Measurements from ENCODE around the gene TGIF1. TPM values are rescaled to one million over a fixed set of nuclear protein-coding genes. Genes with fewer than 3 reads are reported as not detected.

The TGIF1 gene
- total and polyA plus RNA-seq, 10 of the 15 experiments (the other 5 are each of a cell fraction or from before 2014, with no cell fraction given) = 1.8 to 8.5 (median 6.4) TPM

DNA sequence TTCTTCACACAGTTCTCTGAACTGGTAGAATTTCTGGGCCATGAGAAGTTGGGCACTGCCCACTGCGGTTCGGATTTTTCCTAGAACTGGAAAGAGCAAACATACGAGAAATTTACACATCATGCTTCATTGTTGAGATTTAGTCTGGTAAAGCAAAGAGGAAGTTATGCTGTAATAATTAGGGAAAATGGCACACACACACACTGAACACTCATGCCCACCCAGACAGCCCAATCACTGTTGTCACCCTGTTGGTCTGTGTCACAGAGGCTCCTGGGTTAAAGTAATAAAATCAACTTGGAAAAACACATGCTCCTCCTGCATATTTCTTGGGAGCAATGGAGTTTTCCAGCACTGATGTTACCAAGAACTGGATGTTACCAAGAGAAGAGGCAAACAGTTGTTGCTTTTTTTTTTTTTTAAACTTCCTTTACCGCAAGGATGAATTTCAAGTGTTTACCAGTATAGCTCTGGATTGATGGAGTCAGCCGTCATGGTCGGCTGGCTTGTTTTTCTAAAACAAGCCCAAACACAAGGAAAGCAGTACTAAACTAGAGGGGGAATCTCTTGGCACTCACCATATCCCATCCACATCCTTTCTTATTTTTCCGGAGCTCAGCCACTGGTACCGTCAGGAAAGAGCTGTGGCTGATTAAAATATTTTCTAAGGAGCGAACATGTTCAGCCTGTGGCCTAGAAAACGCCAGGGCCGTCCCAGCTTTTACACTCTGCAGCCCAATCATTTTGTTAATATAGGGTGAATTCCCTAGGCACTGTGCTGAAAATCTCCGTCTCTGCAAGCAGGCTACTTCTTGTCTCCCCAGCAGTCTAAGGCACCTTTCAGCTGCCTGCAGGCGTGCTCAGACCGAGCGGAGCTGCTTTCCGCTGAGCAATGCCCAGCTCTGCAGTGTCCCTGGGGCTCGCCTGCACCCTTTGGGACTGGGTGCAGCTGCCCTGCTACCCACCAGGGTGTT, 58.9 kb downstream of the TGIF1 start (continued):
- TF ChIP-seq, protein P1, sequence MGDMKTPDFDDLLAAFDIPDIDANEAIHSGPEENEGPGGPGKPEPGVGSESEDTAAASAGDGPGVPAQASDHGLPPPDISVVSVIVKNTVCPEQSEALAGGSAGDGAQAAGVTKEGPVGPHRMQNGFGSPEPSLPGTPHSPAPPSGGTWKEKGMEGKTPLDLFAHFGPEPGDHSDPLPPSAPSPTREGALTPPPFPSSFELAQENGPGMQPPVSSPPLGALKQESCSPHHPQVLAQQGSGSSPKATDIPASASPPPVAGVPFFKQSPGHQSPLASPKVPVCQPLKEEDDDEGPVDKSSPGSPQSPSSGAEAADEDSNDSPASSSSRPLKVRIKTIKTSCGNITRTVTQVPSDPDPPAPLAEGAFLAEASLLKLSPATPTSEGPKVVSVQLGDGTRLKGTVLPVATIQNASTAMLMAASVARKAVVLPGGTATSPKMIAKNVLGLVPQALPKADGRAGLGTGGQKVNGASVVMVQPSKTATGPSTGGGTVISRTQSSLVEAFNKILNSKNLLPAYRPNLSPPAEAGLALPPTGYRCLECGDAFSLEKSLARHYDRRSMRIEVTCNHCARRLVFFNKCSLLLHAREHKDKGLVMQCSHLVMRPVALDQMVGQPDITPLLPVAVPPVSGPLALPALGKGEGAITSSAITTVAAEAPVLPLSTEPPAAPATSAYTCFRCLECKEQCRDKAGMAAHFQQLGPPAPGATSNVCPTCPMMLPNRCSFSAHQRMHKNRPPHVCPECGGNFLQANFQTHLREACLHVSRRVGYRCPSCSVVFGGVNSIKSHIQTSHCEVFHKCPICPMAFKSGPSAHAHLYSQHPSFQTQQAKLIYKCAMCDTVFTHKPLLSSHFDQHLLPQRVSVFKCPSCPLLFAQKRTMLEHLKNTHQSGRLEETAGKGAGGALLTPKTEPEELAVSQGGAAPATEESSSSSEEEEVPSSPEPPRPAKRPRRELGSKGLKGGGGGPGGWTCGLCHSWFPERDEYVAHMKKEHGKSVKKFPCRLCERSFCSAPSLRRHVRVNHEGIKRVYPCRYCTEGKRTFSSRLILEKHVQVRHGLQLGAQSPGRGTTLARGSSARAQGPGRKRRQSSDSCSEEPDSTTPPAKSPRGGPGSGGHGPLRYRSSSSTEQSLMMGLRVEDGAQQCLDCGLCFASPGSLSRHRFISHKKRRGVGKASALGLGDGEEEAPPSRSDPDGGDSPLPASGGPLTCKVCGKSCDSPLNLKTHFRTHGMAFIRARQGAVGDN (IDR thresholded peaks at IDR 0.05) = no peak
- TF ChIP-seq ZSCAN29 (IDR thresholded peaks at IDR 0.05) = no peak
- TF ChIP-seq FOS (IDR thresholded peaks at IDR 0.05; ENCODE audit: borderline replicate concordance, extremely low read depth, insufficient read length) = no peak
- no peak for TF ChIP-seq YBX1 (IDR thresholded peaks at IDR 0.05)
- no peak for TF ChIP-seq CEBPB (IDR thresholded peaks at IDR 0.05; ENCODE audit: borderline replicate concordance in 1 of 2, low read depth in 2 of 2, low read length in 2 of 2)
- TF ChIP-seq PAX5 (IDR thresholded peaks at IDR 0.05; ENCODE audit: borderline replicate concordance, low read depth, low read length) = no peak

Other genes with a start within 250 kb of the TGIF1 start
- gene MYOM1, start 230.2 kb upstream of the TGIF1 start, total RNA-seq (2014; rRNA removed) = 0.49 and 0.62 TPM in 2 replicates
- 0.55 and 0.76 TPM in 2 replicates for gene MYOM1, start 230.2 kb upstream of the TGIF1 start, total RNA-seq (2014; rRNA removed; fragmentation: Illumina TruSeq; extraction: Trizol)
- gene MYOM1, start 230.2 kb upstream of the TGIF1 start, total RNA-seq (2021) = 1.0 and 1.1 TPM in 2 replicates
- 0.27 and 0.53 TPM in 2 replicates for gene MYOM1, start 230.2 kb upstream of the TGIF1 start, polyA plus RNA-seq (2011; rRNA removed)
- gene MYOM1, start 230.2 kb upstream of the TGIF1 start, polyA plus RNA-seq (2014; fragmentation: Illumina TruSeq; extraction: Trizol) = 0.43 and 0.54 TPM in 2 replicates
- gene MYOM1, start 230.2 kb upstream of the TGIF1 start, polyA plus RNA-seq (2014; fragmentation: Nextera tagmentation; extraction: Ambion mirVana) = under 1 TPM; 0.06 to 0.11 TPM
- gene MYOM1, start 230.2 kb upstream of the TGIF1 start, polyA plus RNA-seq (2014; rRNA removed) = 0.60 and 1.4 TPM in 2 replicates
- under 1 TPM; 0.51 to 0.62 TPM for gene MYOM1, start 230.2 kb upstream of the TGIF1 start, polyA plus RNA-seq (2016; fragmentation: Nextera tagmentation; extraction: Ambion mirVana)
- gene MYL12A, start 202.4 kb upstream of the TGIF1 start, total RNA-seq (2014; rRNA removed) = 861 and 946 TPM in 2 replicates
- 987 and 1,035 TPM in 2 replicates for gene MYL12A, start 202.4 kb upstream of the TGIF1 start, total RNA-seq (2014; rRNA removed; fragmentation: Illumina TruSeq; extraction: Trizol)
- 488 and 498 TPM in 2 replicates for gene MYL12A, start 202.4 kb upstream of the TGIF1 start, total RNA-seq (2021)
- 567 and 783 TPM in 2 replicates for gene MYL12A, start 202.4 kb upstream of the TGIF1 start, polyA plus RNA-seq (2011; rRNA removed)
- gene MYL12A, start 202.4 kb upstream of the TGIF1 start, polyA plus RNA-seq (2014; fragmentation: Illumina TruSeq; extraction: Trizol) = 851 and 1,149 TPM in 2 replicates
- gene MYL12A, start 202.4 kb upstream of the TGIF1 start, polyA plus RNA-seq (2014; fragmentation: Nextera tagmentation; extraction: Ambion mirVana) = 1,000 to 10,000 TPM; 1,462 to 1,663 TPM
- gene MYL12A, start 202.4 kb upstream of the TGIF1 start, polyA plus RNA-seq (2014; rRNA removed) = 687 and 704 TPM in 2 replicates
- 1,000 to 10,000 TPM; 1,100 to 1,139 TPM for gene MYL12A, start 202.4 kb upstream of the TGIF1 start, polyA plus RNA-seq (2016; fragmentation: Nextera tagmentation; extraction: Ambion mirVana)
- 235 and 266 TPM in 2 replicates for gene MYL12B, start 188.0 kb upstream of the TGIF1 start, total RNA-seq (2014; rRNA removed)
- gene MYL12B, start 188.0 kb upstream of the TGIF1 start, total RNA-seq (2014; rRNA removed; fragmentation: Illumina TruSeq; extraction: Trizol) = 313 and 316 TPM in 2 replicates
- 179 and 195 TPM in 2 replicates for gene MYL12B, start 188.0 kb upstream of the TGIF1 start, total RNA-seq (2021)
- 427 and 538 TPM in 2 replicates for gene MYL12B, start 188.0 kb upstream of the TGIF1 start, polyA plus RNA-seq (2011; rRNA removed)
- gene MYL12B, start 188.0 kb upstream of the TGIF1 start, polyA plus RNA-seq (2014; fragmentation: Illumina TruSeq; extraction: Trizol) = 373 and 412 TPM in 2 replicates
- 100 to 1,000 TPM; 662 to 739 TPM for gene MYL12B, start 188.0 kb upstream of the TGIF1 start, polyA plus RNA-seq (2014; fragmentation: Nextera tagmentation; extraction: Ambion mirVana)
- 210 and 222 TPM in 2 replicates for gene MYL12B, start 188.0 kb upstream of the TGIF1 start, polyA plus RNA-seq (2014; rRNA removed)
- gene MYL12B, start 188.0 kb upstream of the TGIF1 start, polyA plus RNA-seq (2016; fragmentation: Nextera tagmentation; extraction: Ambion mirVana) = 100 to 1,000 TPM; 466 to 475 TPM

Measured in GM12878 (cell line).